SJSA1 (cell line): ENCODE results near the gene ATP6V0C. TPM values are rescaled to one million over a fixed set of nuclear protein-coding genes. Genes with fewer than 3 reads are reported as not detected.

Source experiments
- DNase-seq, 2 experiments: peaks; one replicate each; pipeline ENCODE4 v3.0.0-alpha.2; 2015 to 2020; ENCODE audit warnings: low spot score in 2 of 2, low read depth in 1 of 2
- H3K27ac ChIP-seq: fragments of 250-450 bp; sonication (Bioruptor Pico); 2 replicates; pipeline ENCODE4 v1.5.1; 2020; ENCODE audit warnings: mild to moderate bottlenecking, moderate library complexity
- H3K27me3 ChIP-seq: fragments of 250-450 bp; sonication (Bioruptor Pico); replicated peaks from 2 replicates; pipeline ENCODE4 v1.5.1; 2020; ENCODE audit warnings: mild to moderate bottlenecking, moderate library complexity
- H3K36me3 ChIP-seq: fragments of 250-450 bp; sonication (Bioruptor Pico); 2 replicates; pipeline ENCODE4 v1.5.1; 2020; ENCODE audit warnings: mild to moderate bottlenecking
- H3K4me1 ChIP-seq: fragments of 250-450 bp; sonication (Bioruptor Pico); replicated peaks from 2 replicates; pipeline ENCODE4 v1.6.1; 2021; ENCODE audit warnings: mild to moderate bottlenecking
- H3K4me3 ChIP-seq: fragments of 250-450 bp; sonication (Bioruptor Pico); 2 replicates; pipeline ENCODE4 v1.5.1; 2020; ENCODE audit warnings: mild to moderate bottlenecking
- H3K9me3 ChIP-seq: fragments of 250-450 bp; sonication (Bioruptor Pico); replicated peaks from 2 replicates; pipeline ENCODE4 v1.5.1; 2020; ENCODE audit warnings: mild to moderate bottlenecking
- total RNA-seq: library from RNA; depleted of rRNA; stranded (reverse); fragments of >200 nt; shearing (Covaris generic); gene quantifications from 2 replicates; pipeline ENCODE4 v1.2.3, GENCODE V29; 2014

Gene ATP6V0C
- total RNA-seq, 1 experiment from 2014 or later = 44.6 TPM

DNA sequence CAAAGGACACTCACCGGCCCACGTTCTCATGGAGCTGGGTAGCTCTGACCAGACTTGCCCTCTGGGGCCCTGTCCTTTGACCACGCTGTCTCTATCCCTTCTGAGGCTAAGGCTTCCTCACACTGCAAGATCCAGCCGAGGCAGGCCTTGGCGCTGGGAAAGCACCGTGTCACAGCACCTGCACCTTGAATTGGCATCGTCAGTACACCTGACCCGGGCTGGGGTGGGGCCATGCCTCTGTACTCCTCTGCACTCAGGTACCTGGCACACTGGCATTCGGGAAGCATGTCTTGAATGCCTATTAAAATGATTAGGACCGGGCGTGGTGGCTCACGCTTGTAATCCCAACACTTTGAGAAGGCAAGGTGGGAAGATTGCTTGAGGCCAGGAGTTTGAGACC, 32.8 kb upstream of the ATP6V0C start:
- Histone ChIP-seq H3K9me3 (no peaks in the 10 kb centered on the region), H3K27me3 (no peaks in the 10 kb centered on the region), H3K27ac (no peak overlapping the region), H3K36me3 (no peaks in the 10 kb centered on the region), H3K4me3 (no peak overlapping the region), H3K4me1 (no peaks in the 10 kb centered on the region)
- DNase-seq = no peak

DNA sequence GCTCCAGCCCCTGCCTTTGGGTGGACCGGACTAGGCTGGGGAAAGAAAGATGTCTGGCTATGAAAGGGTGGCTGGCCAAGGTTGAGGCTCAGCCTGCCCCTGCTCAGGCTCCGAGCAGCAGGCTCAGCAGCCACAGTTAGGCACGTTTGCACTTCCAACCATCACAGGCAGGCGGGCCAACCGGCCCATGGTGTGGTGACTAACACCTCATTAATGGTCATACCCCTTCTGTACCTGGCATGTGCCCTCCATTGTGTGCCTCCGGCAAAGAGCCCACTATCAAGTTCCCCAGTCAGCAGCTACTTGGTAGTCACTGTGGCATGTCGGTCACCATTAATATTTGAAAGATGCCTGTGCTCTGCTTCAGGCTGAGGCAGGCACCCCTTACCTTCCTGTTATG, 32.1 kb upstream of the ATP6V0C start:
- Histone ChIP-seq H3K9me3 (no peaks in the 10 kb centered on the region), H3K36me3 (no peaks in the 10 kb centered on the region), H3K4me1 (no peaks in the 10 kb centered on the region), H3K4me3 (no peak overlapping the region), H3K27me3 (no peaks in the 10 kb centered on the region), H3K27ac (no peak overlapping the region)
- no peak for DNase-seq

DNA sequence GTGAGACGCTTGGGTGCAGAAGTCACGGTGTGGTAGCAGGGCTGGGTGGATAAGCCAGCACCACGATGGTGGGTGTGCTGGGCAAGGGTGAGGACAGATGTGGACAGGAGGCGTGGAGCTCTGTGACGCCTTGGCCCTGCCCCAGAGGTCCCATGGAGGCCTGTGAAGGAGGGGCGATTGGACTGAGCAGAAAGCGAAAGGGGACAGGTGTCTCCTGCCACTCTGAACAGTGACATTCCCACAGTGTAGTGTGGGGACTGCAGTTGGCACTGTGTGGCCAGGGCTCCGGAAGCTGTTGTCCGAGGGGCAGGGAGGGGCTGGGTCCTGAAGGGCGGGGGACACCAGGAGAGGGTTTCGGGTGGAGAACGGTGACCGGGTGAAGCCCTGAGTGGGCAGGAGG, 31.5 kb upstream of the ATP6V0C start:
- no peak overlapping the region for H3K4me3 ChIP-seq
- DNase-seq = no peak
- H3K27ac ChIP-seq = no peak overlapping the region

DNA sequence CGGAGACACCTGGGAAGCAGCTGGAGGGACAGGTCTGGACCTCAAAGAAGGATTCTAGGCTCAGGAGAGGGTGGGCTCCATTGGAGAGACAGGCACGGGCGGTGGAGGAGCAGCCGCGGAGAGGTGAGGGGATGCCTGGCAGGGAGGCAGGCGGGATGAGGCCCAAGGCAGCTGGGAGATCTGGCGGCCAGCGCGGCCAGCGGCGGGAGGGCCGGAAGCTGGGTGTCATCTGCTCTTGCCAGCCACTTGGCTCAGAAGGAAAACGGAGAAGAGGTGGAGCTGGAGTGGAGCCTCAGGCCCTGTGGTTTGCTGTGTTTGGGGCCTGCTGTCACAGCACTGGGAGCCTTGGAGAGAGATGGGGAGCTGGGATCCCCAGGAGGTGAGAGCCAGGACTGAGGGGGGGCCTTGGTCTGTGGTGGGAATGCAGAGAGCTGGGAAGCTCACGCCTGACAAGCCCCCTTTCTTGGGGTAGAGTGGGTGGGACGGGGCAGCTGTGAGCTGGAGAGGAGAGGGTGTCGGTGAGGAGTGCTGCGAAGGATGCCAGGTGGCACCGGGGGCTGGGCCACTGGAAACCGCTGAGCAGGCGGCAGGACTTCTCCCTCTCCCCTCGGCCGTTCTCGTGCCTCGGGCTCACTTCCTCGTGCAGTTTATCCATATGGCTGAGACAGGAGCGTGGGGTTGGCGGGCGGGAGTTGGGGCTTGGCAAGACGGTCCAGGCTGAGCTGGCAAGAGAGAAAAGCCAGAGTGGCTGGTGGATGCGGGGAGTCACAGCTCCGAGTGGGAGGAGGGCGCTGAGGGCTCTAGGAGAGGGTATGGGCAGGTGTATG, 30.8 kb upstream of the ATP6V0C start:
- Histone ChIP-seq H3K36me3 (no peaks in the 10 kb centered on the region), H3K4me3 (no peak overlapping the region), H3K4me1 (no peaks in the 10 kb centered on the region), H3K27me3 (no peaks in the 10 kb centered on the region), H3K9me3 (no peaks in the 10 kb centered on the region), H3K27ac (no peak overlapping the region)
- DNase-seq = no peak

More for the DNA sequence above, 31.5 kb upstream of the ATP6V0C start:
- Histone ChIP-seq H3K36me3 (no peaks in the 10 kb centered on the region), H3K4me1 (no peaks in the 10 kb centered on the region), H3K27me3 (no peaks in the 10 kb centered on the region), H3K9me3 (no peaks in the 10 kb centered on the region)

DNA sequence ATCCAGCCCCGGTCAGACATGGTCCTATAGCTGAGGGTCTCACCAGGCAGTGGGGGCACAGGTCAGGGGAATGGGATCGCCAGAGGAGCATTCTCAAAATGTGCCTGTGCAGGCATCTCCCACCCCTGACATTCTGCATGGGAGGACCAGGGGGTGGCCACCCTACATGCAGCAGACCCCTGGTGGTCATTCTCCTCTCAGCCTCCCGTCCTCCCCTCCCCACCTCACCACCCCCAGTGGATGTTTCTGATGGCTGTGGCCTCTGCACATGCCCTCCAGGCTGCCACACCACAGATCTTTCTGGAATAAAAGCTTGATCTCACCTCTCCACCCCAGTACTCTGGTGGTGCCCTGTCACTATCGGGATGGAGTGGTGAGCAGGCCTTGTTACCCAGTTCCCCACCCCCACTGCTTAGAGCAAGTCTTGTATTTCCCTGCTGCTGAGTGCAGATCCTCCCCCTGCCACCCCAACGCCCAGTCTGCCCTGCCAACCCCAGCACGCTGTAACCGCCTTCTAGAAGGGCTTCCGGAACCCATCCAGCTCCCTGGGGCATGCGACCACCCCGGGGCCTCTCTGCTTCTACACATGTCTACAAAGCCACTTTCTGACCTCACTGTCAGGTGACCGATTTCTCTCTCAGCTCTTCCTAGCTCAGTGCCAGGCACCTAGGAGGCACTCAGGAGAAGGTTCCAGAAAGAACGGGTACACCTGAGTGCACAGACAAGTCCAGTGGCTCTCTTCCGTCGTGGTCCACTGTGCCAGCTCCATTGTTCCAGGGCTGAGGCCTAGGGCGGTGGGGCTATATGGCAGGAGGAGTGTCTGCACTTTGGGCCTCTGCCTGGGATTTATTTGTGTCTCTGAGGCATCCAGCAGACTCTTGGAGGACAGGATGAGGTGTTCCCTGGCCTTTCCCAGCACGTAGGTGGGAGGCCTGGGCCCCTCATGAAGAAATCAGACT, 29.5 kb upstream of the ATP6V0C start:
- Histone ChIP-seq H3K4me3 (no peak overlapping the region), H3K27ac (no peak overlapping the region), H3K4me1 (no peaks in the 10 kb centered on the region), H3K27me3 (no peaks in the 10 kb centered on the region), H3K36me3 (no peaks in the 10 kb centered on the region), H3K9me3 (no peaks in the 10 kb centered on the region)
- DNase-seq = no peak

DNA sequence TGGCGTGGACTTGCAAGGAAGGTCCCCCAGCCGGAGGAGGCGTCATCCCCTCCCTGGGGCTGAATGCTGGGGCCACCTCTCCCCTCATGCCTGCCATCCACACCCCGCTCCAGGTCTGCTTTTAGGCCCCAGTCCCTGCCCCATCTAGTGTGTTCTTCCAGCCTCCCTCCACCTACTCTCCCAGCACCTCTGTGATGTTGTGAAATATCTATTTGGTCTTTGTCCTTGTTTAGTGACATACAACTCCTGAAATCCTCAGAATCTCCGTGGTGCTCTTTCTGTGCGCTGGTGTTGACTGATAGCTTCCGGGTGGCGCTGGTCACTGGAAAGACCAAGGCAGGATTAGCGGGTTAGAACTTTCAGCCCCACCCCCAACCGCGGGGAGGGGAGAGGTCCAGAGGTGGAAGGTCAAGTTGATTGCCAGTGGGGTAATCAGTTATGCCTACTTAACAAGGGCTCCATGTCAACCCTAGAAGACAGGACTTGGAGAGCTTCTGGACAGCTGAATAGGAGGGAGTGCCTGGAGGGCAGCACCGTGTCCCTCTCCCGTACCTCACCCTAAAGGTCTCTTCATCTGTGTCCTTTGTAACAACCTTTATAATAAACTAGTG, 28.7 kb upstream of the ATP6V0C start:
- no peaks in the 10 kb centered on the region for H3K36me3 ChIP-seq
- H3K27ac ChIP-seq = no peak overlapping the region
- no peak overlapping the region for H3K4me3 ChIP-seq
- H3K9me3 ChIP-seq = no peaks in the 10 kb centered on the region
- no peak for DNase-seq
- no peaks in the 10 kb centered on the region for H3K4me1 ChIP-seq
- no peaks in the 10 kb centered on the region for H3K27me3 ChIP-seq

DNA sequence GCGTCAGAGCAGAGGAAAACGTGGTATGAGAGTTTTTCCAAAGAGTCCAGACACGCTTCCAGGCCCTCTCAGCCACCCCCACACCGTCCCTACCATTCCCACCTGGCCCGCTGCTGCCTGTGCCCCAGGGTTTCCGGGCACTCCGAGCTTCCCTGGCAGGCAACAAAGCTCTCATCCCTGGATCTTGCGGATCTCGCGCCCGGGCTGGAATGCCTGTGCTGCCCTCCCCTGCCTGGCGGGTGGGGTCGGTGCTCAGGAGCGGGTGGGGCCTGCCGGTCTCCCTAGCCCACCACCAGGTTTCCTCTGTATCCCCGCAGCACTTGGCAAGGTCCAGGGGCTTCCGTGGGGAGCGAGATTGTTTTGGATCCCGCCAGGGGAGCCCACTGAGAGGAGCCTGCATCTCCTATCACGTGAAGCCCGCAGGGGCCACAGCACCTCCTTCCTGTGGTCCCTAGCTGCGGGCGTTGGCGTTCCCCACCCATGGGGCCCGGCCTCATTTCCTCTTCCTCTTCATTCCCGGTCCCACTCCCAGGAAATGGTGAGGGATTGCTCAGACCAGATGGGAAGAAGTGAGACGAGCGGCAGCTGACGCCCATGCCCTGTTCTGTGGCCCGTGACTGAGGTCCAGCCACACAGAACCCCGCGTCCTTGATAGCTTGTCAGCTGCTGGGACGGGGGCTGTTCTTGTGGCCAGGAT, 27.8 kb upstream of the ATP6V0C start:
- Histone ChIP-seq H3K27me3 (no peaks in the 10 kb centered on the region), H3K36me3 (no peaks in the 10 kb centered on the region), H3K4me1 (no peaks in the 10 kb centered on the region), H3K4me3 (no peak overlapping the region), H3K27ac (no peak overlapping the region), H3K9me3 (no peaks in the 10 kb centered on the region)
- DNase-seq = no peak

DNA sequence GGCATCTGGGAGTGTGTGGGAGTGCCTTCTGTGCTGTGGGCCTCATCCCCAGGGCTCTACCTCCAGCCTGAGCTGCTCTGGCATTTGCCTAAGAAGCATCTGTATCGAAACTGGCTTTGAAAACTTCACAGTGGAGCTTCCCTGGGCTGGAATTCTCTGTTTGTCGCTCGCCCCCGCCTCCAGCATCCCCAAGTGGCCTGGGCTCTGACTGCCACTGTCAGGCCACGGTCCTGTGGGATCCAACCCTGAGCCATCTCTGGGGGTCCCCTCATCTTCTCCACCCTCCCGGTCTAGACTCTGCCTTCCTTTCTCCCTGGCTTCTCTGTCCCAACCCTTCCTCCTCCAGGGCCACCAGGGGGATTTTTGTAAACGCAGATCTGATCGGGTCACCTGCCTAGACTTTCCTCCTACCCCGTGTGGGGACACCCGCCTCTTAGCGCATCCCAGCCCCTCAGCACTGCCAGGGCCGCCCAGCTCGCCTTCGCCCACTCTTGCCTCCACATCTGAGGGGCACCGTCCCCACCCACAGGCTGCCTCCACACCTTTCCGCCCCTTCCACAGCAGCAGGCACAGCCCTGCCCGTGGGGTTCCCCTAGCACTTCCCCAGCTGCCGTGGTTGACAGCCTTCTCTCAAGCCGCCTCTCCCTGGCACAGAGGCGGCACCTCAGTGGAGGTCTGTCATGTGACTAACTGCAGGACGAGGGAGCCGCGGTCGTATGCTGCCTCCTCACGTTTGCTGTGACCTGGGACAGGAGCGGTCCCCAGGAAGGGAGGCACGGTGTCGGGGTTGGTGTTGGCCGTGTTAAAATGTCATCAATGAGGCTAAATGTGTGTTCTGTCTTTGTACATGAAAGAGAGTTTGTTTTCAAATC, 26.9 kb upstream of the ATP6V0C start:
- DNase-seq = no peak
- no peaks in the 10 kb centered on the region for H3K27me3 ChIP-seq
- H3K27ac ChIP-seq = no peak overlapping the region
- H3K9me3 ChIP-seq = no peaks in the 10 kb centered on the region
- no peaks in the 10 kb centered on the region for H3K36me3 ChIP-seq
- no peaks in the 10 kb centered on the region for H3K4me1 ChIP-seq
- H3K4me3 ChIP-seq = no peak overlapping the region

DNA sequence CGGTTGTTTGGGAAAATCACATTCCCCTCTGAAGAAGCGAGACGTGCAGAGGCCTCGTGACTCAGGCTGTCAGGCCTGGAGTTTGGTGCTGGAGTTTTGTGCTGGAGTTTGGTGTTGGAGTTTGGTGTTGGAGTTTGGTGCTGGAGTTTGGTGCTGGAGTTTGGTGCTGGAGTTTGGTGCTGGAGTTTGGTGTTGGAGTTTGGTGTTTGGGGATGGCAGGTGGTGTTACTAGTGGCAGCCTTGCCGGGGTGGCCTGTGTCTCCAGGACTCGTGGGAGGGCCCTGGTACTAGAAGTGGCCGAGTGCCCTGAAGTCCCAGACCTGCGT, 26.3 kb upstream of the ATP6V0C start:
- no peak overlapping the region for H3K4me3 ChIP-seq
- H3K27me3 ChIP-seq = no peaks in the 10 kb centered on the region
- no peak for DNase-seq
- no peaks in the 10 kb centered on the region for H3K36me3 ChIP-seq
- no peak overlapping the region for H3K27ac ChIP-seq
- H3K9me3 ChIP-seq = no peaks in the 10 kb centered on the region
- no peaks in the 10 kb centered on the region for H3K4me1 ChIP-seq

DNA sequence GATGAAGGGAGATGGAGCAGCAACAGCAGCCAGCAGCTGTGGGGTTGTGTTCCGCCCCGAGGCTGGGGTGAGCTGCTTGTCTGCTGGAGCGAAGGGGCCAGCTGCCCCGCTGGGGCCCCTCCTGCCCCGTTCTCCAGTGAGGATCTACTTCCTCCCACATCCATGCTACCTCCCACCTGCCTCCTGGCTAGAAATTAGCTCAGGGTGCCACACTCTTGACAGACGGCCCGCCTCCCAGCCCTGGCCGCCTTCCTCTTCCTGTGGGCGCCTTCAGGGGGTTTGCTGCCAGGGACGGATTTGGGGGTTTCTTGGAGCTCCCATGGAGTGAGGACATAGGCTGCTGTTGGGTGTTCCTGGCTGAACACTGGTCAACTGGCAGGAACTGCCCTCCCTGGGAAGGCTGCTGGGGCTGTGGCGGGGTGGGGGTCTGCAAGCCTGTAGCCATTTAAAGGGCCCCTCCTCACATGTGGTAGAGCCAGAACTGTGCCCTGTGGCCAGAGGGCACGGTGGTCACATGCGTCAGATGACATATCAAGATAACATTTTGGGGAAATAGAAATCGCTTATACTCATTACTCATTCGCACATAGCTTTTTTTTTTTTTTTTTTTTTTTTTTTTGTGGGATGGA, 25.7 kb upstream of the ATP6V0C start:
- Histone ChIP-seq H3K4me3 (no peak overlapping the region), H3K36me3 (no peaks in the 10 kb centered on the region), H3K4me1 (no peaks in the 10 kb centered on the region), H3K27ac (no peak overlapping the region), H3K9me3 (no peaks in the 10 kb centered on the region), H3K27me3 (no peaks in the 10 kb centered on the region)
- no peak for DNase-seq

DNA sequence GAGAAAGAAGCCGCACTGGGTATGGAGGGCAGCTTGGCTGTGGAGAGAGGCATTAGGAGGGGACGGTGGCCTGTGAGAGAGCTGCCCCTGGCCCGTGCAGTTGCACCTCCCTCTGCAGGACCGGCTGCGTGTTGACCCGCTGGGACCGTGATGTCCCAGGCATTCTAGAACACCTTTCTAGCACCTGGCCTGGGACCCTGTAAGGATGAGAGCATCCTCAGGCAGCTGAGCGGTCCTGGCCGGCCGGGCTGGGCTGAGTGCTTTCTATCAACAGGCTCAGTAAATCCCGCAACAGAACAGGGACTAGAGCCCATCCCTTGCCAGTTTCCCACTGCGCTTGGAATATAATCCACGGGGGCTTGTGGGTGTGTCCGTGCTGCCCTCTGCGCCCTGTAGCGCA, 24.2 kb upstream of the ATP6V0C start:
- Histone ChIP-seq H3K4me3 (no peak overlapping the region), H3K36me3 (no peaks in the 10 kb centered on the region), H3K27me3 (no peaks in the 10 kb centered on the region), H3K4me1 (no peaks in the 10 kb centered on the region), H3K27ac (no peak overlapping the region), H3K9me3 (no peaks in the 10 kb centered on the region)
- no peak for DNase-seq

DNA sequence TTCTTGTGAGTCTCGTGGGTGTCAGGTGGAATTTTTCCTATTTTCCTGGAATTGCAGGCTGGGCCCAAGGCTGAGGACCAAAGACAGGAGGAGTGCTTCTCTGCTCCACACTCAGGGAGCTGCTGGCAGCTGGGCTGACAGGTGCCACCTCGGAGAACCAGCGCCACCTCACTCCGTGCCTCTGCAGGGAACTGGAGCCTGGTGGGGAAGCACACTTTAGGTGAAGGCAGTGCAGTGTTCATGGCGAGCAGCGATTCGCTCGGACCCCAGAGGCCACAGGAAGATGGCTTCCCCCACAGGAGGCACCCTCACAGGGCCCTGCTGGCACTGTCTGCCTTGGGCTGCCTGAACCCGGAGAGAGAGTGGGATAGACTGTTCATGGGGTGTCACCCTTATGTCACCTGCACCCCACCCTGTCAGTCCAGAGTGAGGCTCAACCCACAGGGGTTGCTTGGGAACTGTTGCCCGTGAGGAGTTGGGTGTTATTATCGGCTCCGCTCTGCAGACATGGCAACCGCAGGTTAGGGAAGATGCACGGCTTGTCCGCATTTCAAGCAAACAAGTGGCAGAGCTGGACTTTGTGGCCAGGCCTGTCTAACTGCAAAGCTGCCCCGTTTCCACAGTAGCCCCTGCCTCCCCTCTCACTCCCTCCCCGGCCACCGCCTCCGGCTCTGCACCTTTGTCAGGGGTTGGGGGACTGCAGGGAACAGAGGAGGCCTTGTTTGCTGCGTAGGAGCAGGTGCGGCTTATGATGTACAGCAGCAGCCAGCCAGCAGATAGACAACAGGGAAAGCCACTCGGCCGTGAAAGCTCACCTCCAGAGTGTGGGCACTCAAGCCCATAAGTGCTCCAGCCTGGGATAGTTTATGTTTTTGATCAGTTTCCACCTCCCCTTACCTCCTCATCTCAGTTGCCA, 23.3 kb upstream of the ATP6V0C start:
- H3K27ac ChIP-seq = no peak overlapping the region
- H3K36me3 ChIP-seq = no peaks in the 10 kb centered on the region
- H3K27me3 ChIP-seq = no peaks in the 10 kb centered on the region
- no peak overlapping the region for H3K4me3 ChIP-seq
- no peaks in the 10 kb centered on the region for H3K9me3 ChIP-seq
- no peak for DNase-seq
- no peaks in the 10 kb centered on the region for H3K4me1 ChIP-seq
